ENCODE results near the gene HOXA1.

HOXA1 gene

GRCh38 chr7:27124902-27125689 is 29.3 kb upstream of the HOXA1 start:
- H3K36me3 ChIP-seq: no peaks in the 10 kb centered on the region
- DNase-seq: no peak

GRCh38 chr7:27124096-27124901 is 28.5 kb upstream of the HOXA1 start:
- no peak overlapping the region for H3K27ac ChIP-seq
- no peaks in the 10 kb centered on the region for H3K36me3 ChIP-seq
- H3K27me3 ChIP-seq (ENCODE audit: insufficient read depth, low read depth, severe bottlenecking): peaks cover 62% of the 10 kb centered on the region
- no peak overlapping the region for H3K4me3 ChIP-seq (ENCODE audit: low read depth, low read length)
- no peak for TF ChIP-seq CTCF (IDR thresholded peaks at IDR 0.05; ENCODE audit: low read depth, low read length)
- H3K9me3 ChIP-seq (ENCODE audit: severe bottlenecking): no peaks in the 10 kb centered on the region
- no peak for DNase-seq

More at GRCh38 chr7:27124902-27125689, 29.3 kb upstream of the HOXA1 start:
- TF ChIP-seq CTCF (IDR thresholded peaks at IDR 0.05; ENCODE audit: low read depth, low read length): no peak
- Histone ChIP-seq H3K27me3 (ENCODE audit: insufficient read depth, low read depth, severe bottlenecking) (peaks cover 67% of the 10 kb centered on the region), H3K9me3 (ENCODE audit: severe bottlenecking) (no peaks in the 10 kb centered on the region), H3K27ac (no peak overlapping the region), H3K4me3 (ENCODE audit: low read depth, low read length) (no peak overlapping the region)

GRCh38 chr7:27123477-27124053 is 27.8 kb upstream of the HOXA1 start:
- Histone ChIP-seq H3K27me3 (ENCODE audit: insufficient read depth, low read depth, severe bottlenecking) (peaks cover 63% of the 10 kb centered on the region), H3K36me3 (no peaks in the 10 kb centered on the region), H3K4me3 (ENCODE audit: low read depth, low read length) (no peak overlapping the region), H3K9me3 (ENCODE audit: severe bottlenecking) (no peaks in the 10 kb centered on the region), H3K27ac (no peak overlapping the region)
- DNase-seq: no peak
- no peak for TF ChIP-seq CTCF (IDR thresholded peaks at IDR 0.05; ENCODE audit: low read depth, low read length)

GRCh38 chr7:27123007-27123476 is 27.2 kb upstream of the HOXA1 start:
- H3K36me3 ChIP-seq: no peaks in the 10 kb centered on the region
- no peak for DNase-seq
- H3K4me3 ChIP-seq (ENCODE audit: low read depth, low read length): no peak overlapping the region
- TF ChIP-seq CTCF (IDR thresholded peaks at IDR 0.05; ENCODE audit: low read depth, low read length): no peak
- no peak overlapping the region for H3K27ac ChIP-seq
- H3K9me3 ChIP-seq (ENCODE audit: severe bottlenecking): no peaks in the 10 kb centered on the region
- H3K27me3 ChIP-seq (ENCODE audit: insufficient read depth, low read depth, severe bottlenecking): peaks cover 69% of the 10 kb centered on the region

GRCh38 chr7:27122077-27122910 is 26.5 kb upstream of the HOXA1 start:
- H3K4me3 ChIP-seq (ENCODE audit: low read depth, low read length): no peak overlapping the region
- peaks cover 70% of the 10 kb centered on the region for H3K27me3 ChIP-seq (ENCODE audit: insufficient read depth, low read depth, severe bottlenecking)
- no peak for DNase-seq
- no peak overlapping the region for H3K27ac ChIP-seq
- no peaks in the 10 kb centered on the region for H3K36me3 ChIP-seq
- TF ChIP-seq CTCF (IDR thresholded peaks at IDR 0.05; ENCODE audit: low read depth, low read length): no peak
- no peaks in the 10 kb centered on the region for H3K9me3 ChIP-seq (ENCODE audit: severe bottlenecking)

Measured in WERI-Rb-1 (cell line).